ENCODE results near the gene NAV2.

NAV2 gene

DNA sequence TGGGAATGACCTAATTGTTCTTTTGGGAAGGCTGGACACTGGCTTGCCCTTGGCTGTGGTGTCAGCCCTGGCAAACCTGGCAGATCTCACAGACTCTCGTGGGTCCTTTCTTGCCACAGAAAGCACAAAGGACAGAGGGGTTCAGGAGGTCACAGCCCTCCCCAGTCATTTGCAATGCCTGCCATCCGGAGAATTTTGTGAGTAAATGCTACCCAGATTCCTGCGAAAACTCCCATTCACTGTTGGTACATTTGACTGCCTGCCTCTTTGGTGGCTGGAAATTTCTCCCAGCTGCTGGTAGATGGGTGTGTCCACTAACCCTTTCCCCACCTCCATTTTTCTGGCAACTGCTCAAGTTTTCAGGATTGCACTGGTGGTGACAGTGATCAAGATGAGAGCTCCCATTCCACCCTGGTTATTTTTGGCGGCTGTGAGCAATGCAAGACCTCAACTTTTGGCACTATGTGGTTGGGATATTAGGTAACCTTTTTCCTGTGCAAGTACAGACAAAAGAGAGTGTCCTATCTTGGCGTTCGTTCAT, 155.7 kb downstream of the NAV2 start:
- Histone ChIP-seq H3K27me3 (ENCODE audit: control insufficient read depth, insufficient read depth, low read length) (no peaks in the 10 kb centered on the region), H3K9me3 (ENCODE audit: control insufficient read depth, insufficient read depth, low read length) (no peaks in the 10 kb centered on the region), H3K27ac (ENCODE audit: low read depth, low read length) (no peak overlapping the region), H3K9ac (ENCODE audit: low read depth, low read length) (no peak overlapping the region), H3K4me1 (ENCODE audit: control insufficient read depth, insufficient read depth, low read length) (peaks cover 48% of the 10 kb centered on the region), H3K4me3 (ENCODE audit: low read depth, low read length) (no peak overlapping the region), H3K36me3 (ENCODE audit: control insufficient read depth, insufficient read depth, low read length) (peaks cover 10% of the 10 kb centered on the region; the same call in 1 of the 2 replicates)

- H3K27me3 ChIP-seq (ENCODE audit: control insufficient read depth, insufficient read depth, low read length): no peaks in the 10 kb centered on the region
- no peak overlapping the region for H3K27ac ChIP-seq (ENCODE audit: low read depth, low read length)
- H3K9ac ChIP-seq (ENCODE audit: low read depth, low read length): no peak overlapping the region
- H3K4me3 ChIP-seq (ENCODE audit: low read depth, low read length): no peak overlapping the region
- no peaks in the 10 kb centered on the region for H3K9me3 ChIP-seq (ENCODE audit: control insufficient read depth, insufficient read depth, low read length)
- H3K4me1 ChIP-seq (ENCODE audit: control insufficient read depth, insufficient read depth, low read length): peaks cover 52% of the 10 kb centered on the region
- peaks cover 10% of the 10 kb centered on the region; the same call in 1 of the 2 replicates for H3K36me3 ChIP-seq (ENCODE audit: control insufficient read depth, insufficient read depth, low read length)
Measured at GRCh38 chr11:19868871-19869270, 156.2 kb downstream of the NAV2 start.

DNA sequence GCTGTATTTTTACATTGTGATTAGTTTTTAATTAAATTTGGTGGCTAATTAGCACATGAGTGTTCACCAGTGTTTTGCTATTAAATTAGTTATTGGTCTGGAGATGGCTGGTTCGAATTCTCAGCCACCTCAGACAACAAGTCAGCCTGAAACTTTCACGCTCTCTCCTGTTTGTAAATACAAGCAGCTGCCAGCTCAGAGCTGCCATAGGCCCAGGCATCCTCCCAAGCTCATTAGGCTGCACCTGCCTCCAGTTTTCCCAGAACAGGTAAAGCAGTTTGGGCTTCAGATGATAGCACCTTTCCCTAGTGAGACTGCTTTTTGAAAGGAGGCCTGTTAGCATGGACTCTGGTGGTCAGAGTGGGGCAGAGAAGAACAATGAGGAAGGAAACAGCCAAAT, 156.8 kb downstream of the NAV2 start:
- H3K9ac ChIP-seq (ENCODE audit: low read depth, low read length): no peak overlapping the region
- peaks cover 10% of the 10 kb centered on the region; the same call in 1 of the 2 replicates for H3K36me3 ChIP-seq (ENCODE audit: control insufficient read depth, insufficient read depth, low read length)
- H3K27me3 ChIP-seq (ENCODE audit: control insufficient read depth, insufficient read depth, low read length): no peaks in the 10 kb centered on the region
- no peaks in the 10 kb centered on the region for H3K9me3 ChIP-seq (ENCODE audit: control insufficient read depth, insufficient read depth, low read length)
- no peak overlapping the region for H3K27ac ChIP-seq (ENCODE audit: low read depth, low read length)
- no peak overlapping the region for H3K4me3 ChIP-seq (ENCODE audit: low read depth, low read length)
- peaks cover 51% of the 10 kb centered on the region for H3K4me1 ChIP-seq (ENCODE audit: control insufficient read depth, insufficient read depth, low read length)

DNA sequence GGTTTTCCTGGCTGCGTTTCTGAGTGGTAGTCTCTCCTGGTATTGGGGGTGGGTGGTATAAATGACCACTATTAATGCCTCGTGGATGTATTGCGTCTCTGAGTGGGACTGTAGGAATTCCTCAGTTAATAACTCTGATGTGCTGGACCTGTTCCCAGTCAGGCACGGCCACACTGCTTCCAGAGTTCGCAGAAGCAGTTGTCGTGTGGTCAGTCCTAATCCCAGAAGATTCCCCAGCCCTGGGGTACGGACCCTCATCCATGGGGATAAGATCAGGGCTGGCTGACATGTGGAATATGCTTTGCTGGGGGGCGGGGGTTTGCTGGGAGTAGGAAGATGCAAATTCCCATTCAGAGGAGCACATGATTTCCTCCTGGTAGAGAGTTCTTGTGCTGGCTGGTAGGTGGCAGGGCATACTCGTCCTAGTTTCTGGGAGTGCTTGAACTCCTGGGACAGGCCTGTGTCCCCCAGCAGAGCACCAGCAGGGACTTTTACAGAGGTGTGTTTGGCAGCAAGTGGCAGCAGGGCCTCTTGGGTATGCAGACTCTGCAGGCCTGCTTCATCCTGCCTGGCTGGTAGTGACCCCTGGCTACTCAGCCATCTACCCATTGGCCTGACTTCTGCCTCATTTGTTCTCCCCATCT, 157.4 kb downstream of the NAV2 start:
- H3K27ac ChIP-seq (ENCODE audit: low read depth, low read length): no peak overlapping the region
- H3K9me3 ChIP-seq (ENCODE audit: control insufficient read depth, insufficient read depth, low read length): no peaks in the 10 kb centered on the region
- H3K4me1 ChIP-seq (ENCODE audit: control insufficient read depth, insufficient read depth, low read length): peaks cover 47% of the 10 kb centered on the region
- no peak overlapping the region for H3K4me3 ChIP-seq (ENCODE audit: low read depth, low read length)
- no peak overlapping the region for H3K9ac ChIP-seq (ENCODE audit: low read depth, low read length)
- peaks cover 10% of the 10 kb centered on the region; the same call in 1 of the 2 replicates for H3K36me3 ChIP-seq (ENCODE audit: control insufficient read depth, insufficient read depth, low read length)
- no peaks in the 10 kb centered on the region for H3K27me3 ChIP-seq (ENCODE audit: control insufficient read depth, insufficient read depth, low read length)

DNA sequence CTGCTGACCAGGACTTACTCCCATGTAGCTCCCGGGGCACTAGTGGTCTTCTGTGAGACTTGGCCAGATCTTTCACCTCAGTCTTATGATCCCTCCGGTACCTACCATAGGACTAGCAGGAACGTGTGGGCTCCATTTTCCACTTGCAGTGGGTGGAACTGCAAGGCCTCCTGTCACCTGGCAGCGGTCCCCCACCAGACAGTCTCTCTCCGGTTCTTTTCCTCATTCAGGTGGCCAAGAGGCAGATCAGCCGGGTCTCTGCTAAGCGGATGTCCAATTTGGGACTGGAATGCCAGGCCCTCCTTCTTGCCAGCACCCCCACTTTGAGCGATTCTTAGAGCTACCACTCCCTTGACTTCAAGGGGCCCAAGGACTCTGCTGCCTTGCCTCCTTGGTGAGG, 158.9 kb downstream of the NAV2 start:
- H3K4me3 ChIP-seq (ENCODE audit: low read depth, low read length): no peak overlapping the region
- H3K27ac ChIP-seq (ENCODE audit: low read depth, low read length): no peak overlapping the region
- no peak overlapping the region for H3K9ac ChIP-seq (ENCODE audit: low read depth, low read length)
- peaks cover 10% of the 10 kb centered on the region; the same call in 1 of the 2 replicates for H3K36me3 ChIP-seq (ENCODE audit: control insufficient read depth, insufficient read depth, low read length)
- no peaks in the 10 kb centered on the region for H3K9me3 ChIP-seq (ENCODE audit: control insufficient read depth, insufficient read depth, low read length)
- H3K27me3 ChIP-seq (ENCODE audit: control insufficient read depth, insufficient read depth, low read length): no peaks in the 10 kb centered on the region
- peaks cover 47% of the 10 kb centered on the region for H3K4me1 ChIP-seq (ENCODE audit: control insufficient read depth, insufficient read depth, low read length)

DNA sequence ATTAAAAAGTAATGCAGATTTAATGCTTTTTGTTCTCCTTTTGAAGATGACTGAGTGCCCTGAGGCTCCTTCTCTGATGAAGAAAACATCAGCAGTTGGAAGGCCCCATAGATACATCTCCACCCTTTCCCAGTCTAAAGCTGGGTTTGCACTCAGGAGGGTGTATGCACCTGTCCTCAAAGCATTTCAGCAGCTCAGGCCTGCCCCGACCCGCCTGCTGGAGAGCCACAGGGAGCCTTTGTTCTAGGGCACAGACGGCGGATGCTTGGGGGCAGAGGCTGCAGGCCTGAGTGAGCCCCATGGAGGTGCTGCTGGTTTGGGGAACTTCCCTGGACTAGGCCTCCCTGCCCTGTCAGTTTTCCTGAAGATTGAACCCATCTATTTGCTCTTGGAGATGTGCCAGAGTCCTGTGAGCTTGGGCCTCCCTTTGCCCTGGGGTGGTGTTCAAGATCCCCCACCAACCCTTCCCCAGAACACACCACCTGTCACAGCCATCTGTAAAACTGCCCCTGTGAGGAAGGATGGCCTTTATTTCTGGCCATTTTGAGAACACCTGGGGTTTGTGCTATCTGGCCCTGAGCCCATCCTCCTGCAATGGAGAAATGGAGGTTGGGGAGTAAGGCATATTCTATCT, 160.0 kb downstream of the NAV2 start:
- peak overlapping the region; percentile 13 for H3K27ac ChIP-seq (ENCODE audit: low read depth, low read length)

GRCh38 chr11:19873730-19874129, 161.1 kb downstream of the NAV2 start:
- H3K27ac ChIP-seq (ENCODE audit: low read depth, low read length): peak overlapping the region; percentile 59
- H3K36me3 ChIP-seq (ENCODE audit: control insufficient read depth, insufficient read depth, low read length): peaks cover 10% of the 10 kb centered on the region; the same call in 1 of the 2 replicates
- H3K9ac ChIP-seq (ENCODE audit: low read depth, low read length): no peak overlapping the region
- peaks cover 33% of the 10 kb centered on the region for H3K4me1 ChIP-seq (ENCODE audit: control insufficient read depth, insufficient read depth, low read length)
- no peaks in the 10 kb centered on the region for H3K27me3 ChIP-seq (ENCODE audit: control insufficient read depth, insufficient read depth, low read length)
- no peak overlapping the region for H3K4me3 ChIP-seq (ENCODE audit: low read depth, low read length)
- no peaks in the 10 kb centered on the region for H3K9me3 ChIP-seq (ENCODE audit: control insufficient read depth, insufficient read depth, low read length)

More for the DNA sequence above, 160.0 kb downstream of the NAV2 start:
- no peak overlapping the region for H3K9ac ChIP-seq (ENCODE audit: low read depth, low read length)
- no peaks in the 10 kb centered on the region for H3K9me3 ChIP-seq (ENCODE audit: control insufficient read depth, insufficient read depth, low read length)
- peaks cover 10% of the 10 kb centered on the region; the same call in 1 of the 2 replicates for H3K36me3 ChIP-seq (ENCODE audit: control insufficient read depth, insufficient read depth, low read length)
- no peak overlapping the region for H3K4me3 ChIP-seq (ENCODE audit: low read depth, low read length)
- H3K4me1 ChIP-seq (ENCODE audit: control insufficient read depth, insufficient read depth, low read length): peaks cover 42% of the 10 kb centered on the region
- H3K27me3 ChIP-seq (ENCODE audit: control insufficient read depth, insufficient read depth, low read length): no peaks in the 10 kb centered on the region

GRCh38 chr11:19874266-19874665, 161.6 kb downstream of the NAV2 start:
- Histone ChIP-seq H3K36me3 (ENCODE audit: control insufficient read depth, insufficient read depth, low read length) (peaks cover 6% of the 10 kb centered on the region; the same call in 1 of the 2 replicates), H3K9ac (ENCODE audit: low read depth, low read length) (no peak overlapping the region), H3K4me1 (ENCODE audit: control insufficient read depth, insufficient read depth, low read length) (peaks cover 27% of the 10 kb centered on the region), H3K27me3 (ENCODE audit: control insufficient read depth, insufficient read depth, low read length) (no peaks in the 10 kb centered on the region), H3K27ac (ENCODE audit: low read depth, low read length) (peak overlapping the region; percentile 59), H3K4me3 (ENCODE audit: low read depth, low read length) (no peak overlapping the region), H3K9me3 (ENCODE audit: control insufficient read depth, insufficient read depth, low read length) (no peaks in the 10 kb centered on the region)

GRCh38 chr11:19876750-19877149, 164.1 kb downstream of the NAV2 start:
- H3K4me3 ChIP-seq (ENCODE audit: low read depth, low read length): no peak overlapping the region
- peaks cover 19% of the 10 kb centered on the region for H3K36me3 ChIP-seq (ENCODE audit: control insufficient read depth, insufficient read depth, low read length)
- H3K4me1 ChIP-seq (ENCODE audit: control insufficient read depth, insufficient read depth, low read length): peaks cover 20% of the 10 kb centered on the region
- no peaks in the 10 kb centered on the region for H3K27me3 ChIP-seq (ENCODE audit: control insufficient read depth, insufficient read depth, low read length)
- H3K27ac ChIP-seq (ENCODE audit: low read depth, low read length): no peak overlapping the region
- no peak overlapping the region for H3K9ac ChIP-seq (ENCODE audit: low read depth, low read length)
- H3K9me3 ChIP-seq (ENCODE audit: control insufficient read depth, insufficient read depth, low read length): no peaks in the 10 kb centered on the region

GRCh38 chr11:19878520-19878919, 165.9 kb downstream of the NAV2 start:
- Histone ChIP-seq H3K27ac (ENCODE audit: low read depth, low read length) (no peak overlapping the region), H3K36me3 (ENCODE audit: control insufficient read depth, insufficient read depth, low read length) (peaks cover 37% of the 10 kb centered on the region)

More at GRCh38 chr11:19878520-19878919, 165.9 kb downstream of the NAV2 start:
- H3K4me3 ChIP-seq (ENCODE audit: low read depth, low read length): no peak overlapping the region
- no peaks in the 10 kb centered on the region for H3K9me3 ChIP-seq (ENCODE audit: control insufficient read depth, insufficient read depth, low read length)
- no peaks in the 10 kb centered on the region for H3K27me3 ChIP-seq (ENCODE audit: control insufficient read depth, insufficient read depth, low read length)
- peaks cover 8% of the 10 kb centered on the region for H3K4me1 ChIP-seq (ENCODE audit: control insufficient read depth, insufficient read depth, low read length)
- H3K9ac ChIP-seq (ENCODE audit: low read depth, low read length): no peak overlapping the region
